Spleen (tissue), 7 donors: ENCODE measurements around the gene MRC2.

Source experiments
- POLR2AphosphoS5 ChIP-seq, 3 donors: sonication (generic); formaldehyde crosslinking; IDR thresholded peaks; one replicate each; pipeline ENCODE4 v1.5.1; 2017; ENCODE audit warnings: antibody characterized with exemption in 3 of 3
- TF ChIP-seq, protein P1 (sequence below), 11 experiments: fragments of 200-600 bp in 7 of 11; fragments of 450-650 bp in 4 of 11; sonication (generic) in 4 of 11; IDR thresholded peaks in 8 of 11; conservative IDR thresholded peaks in 3 of 11; 1 replicate in 7 of 11; 2 replicates in 4 of 11; pipeline versions ENCODE4 v1.4.0 to v1.8.0; 2016 to 2021; ENCODE audit warnings: antibody characterized with exemption in 11 of 11, inconsistent platforms in 4 of 11, mild to moderate bottlenecking in 1 of 11
- donor health status: DM: no; HTN: no; CAD: no; lungs with moderate emphysema.
- donor health status: DM: no; HTN: no; CAD: no.
- donor health status: DM: no; HTN: no; CAD: no.

- TF ChIP-seq POLR2AphosphoS5 (IDR thresholded peaks at IDR 0.05), result no peak
- TF ChIP-seq, protein P1, sequence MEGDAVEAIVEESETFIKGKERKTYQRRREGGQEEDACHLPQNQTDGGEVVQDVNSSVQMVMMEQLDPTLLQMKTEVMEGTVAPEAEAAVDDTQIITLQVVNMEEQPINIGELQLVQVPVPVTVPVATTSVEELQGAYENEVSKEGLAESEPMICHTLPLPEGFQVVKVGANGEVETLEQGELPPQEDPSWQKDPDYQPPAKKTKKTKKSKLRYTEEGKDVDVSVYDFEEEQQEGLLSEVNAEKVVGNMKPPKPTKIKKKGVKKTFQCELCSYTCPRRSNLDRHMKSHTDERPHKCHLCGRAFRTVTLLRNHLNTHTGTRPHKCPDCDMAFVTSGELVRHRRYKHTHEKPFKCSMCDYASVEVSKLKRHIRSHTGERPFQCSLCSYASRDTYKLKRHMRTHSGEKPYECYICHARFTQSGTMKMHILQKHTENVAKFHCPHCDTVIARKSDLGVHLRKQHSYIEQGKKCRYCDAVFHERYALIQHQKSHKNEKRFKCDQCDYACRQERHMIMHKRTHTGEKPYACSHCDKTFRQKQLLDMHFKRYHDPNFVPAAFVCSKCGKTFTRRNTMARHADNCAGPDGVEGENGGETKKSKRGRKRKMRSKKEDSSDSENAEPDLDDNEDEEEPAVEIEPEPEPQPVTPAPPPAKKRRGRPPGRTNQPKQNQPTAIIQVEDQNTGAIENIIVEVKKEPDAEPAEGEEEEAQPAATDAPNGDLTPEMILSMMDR (IDR thresholded peaks at IDR 0.05 in 8 of 11, conservative IDR thresholded peaks at IDR 0.05 in 3 of 11), result no peak
Observed at GRCh38 chr17:62637809-62638208, 10.3 kb downstream of the MRC2 start.
